Tibial artery (tissue), 4 donors: ENCODE data around the gene PRCP.

Source experiments
- DNase-seq, 2 donors: peaks; one replicate each; pipeline ENCODE4 v3.0.0-alpha.2; 2019
- H3K27ac ChIP-seq, 2 donors: fragments of 200-600 bp; sonication (generic) in 1 of 2; 1 replicate in 1 of 2; 2 replicates in 1 of 2; pipeline ENCODE4 v1.5.1; 2018 to 2019; ENCODE audit warnings: mild to moderate bottlenecking in 1 of 2
- H3K27me3 ChIP-seq, 2 donors: fragments of 200-600 bp; sonication (generic) in 1 of 2; one replicate each; pipeline versions ENCODE4 v1.5.1 to v1.6.0; 2016 to 2019
- H3K36me3 ChIP-seq, 3 donors: fragments of 200-600 bp; sonication (generic) in 2 of 3; one replicate each; pipeline ENCODE4 v1.5.1; 2016 to 2019; ENCODE audit warnings: mild to moderate bottlenecking in 2 of 3
- H3K4me1 ChIP-seq, 4 donors: fragments of 200-600 bp; sonication (generic) in 2 of 4; 1 replicate in 3 of 4; 2 replicates in 1 of 4; pipeline ENCODE4 v1.5.1; 2016 to 2019
- H3K4me3 ChIP-seq, 2 donors: fragments of 200-600 bp; sonication (generic) in 1 of 2; 1 replicate in 1 of 2; 2 replicates in 1 of 2; pipeline ENCODE4 v1.5.1; 2018 to 2019; ENCODE audit warnings: mild to moderate bottlenecking in 2 of 2
- H3K9me3 ChIP-seq, 3 donors: fragments of 200-600 bp; sonication (generic) in 1 of 3; one replicate each; pipeline ENCODE4 v1.5.1; 2016 to 2019
- intact Hi-C: fragments of 100-400 bp; cut with DNase I; formaldehyde crosslinking; loops from one replicate; pipeline ENCODE4 v1.15.0; 2023; ENCODE audit warnings: low total_unique reads
- TF ChIP-seq, protein P1 (sequence below), 2 experiments: fragments of 200-600 bp in 1 of 2; fragments of 450-650 bp in 1 of 2; IDR thresholded peaks; one replicate each; pipeline ENCODE4 v1.5.1; 2017 to 2019; ENCODE audit warnings: antibody characterized with exemption in 2 of 2, mild to moderate bottlenecking in 1 of 2, moderate library complexity in 1 of 2

PRCP gene

DNA sequence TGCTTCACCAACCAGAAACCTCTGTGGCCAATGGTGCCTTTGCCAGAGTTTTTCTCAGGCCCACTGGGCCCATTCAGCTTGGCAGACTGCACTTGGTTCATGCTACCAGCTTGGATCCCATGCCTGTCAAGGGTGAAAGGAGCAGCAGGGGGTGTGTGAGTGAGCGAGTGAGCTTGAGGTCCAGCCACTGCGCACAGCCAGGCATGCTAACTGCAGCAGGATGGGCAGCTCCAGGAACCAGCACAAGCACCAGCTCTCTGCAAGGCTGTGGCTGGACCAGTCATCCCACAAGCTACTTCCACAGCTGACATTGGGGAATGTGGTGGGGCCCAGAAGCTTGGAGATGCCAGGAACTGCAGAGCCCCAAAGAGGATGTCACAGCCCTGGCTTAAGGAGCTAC, 42.1 kb upstream of the PRCP start:
- no peak overlapping the region for H3K27ac ChIP-seq
- TF ChIP-seq, protein P1, sequence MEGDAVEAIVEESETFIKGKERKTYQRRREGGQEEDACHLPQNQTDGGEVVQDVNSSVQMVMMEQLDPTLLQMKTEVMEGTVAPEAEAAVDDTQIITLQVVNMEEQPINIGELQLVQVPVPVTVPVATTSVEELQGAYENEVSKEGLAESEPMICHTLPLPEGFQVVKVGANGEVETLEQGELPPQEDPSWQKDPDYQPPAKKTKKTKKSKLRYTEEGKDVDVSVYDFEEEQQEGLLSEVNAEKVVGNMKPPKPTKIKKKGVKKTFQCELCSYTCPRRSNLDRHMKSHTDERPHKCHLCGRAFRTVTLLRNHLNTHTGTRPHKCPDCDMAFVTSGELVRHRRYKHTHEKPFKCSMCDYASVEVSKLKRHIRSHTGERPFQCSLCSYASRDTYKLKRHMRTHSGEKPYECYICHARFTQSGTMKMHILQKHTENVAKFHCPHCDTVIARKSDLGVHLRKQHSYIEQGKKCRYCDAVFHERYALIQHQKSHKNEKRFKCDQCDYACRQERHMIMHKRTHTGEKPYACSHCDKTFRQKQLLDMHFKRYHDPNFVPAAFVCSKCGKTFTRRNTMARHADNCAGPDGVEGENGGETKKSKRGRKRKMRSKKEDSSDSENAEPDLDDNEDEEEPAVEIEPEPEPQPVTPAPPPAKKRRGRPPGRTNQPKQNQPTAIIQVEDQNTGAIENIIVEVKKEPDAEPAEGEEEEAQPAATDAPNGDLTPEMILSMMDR (IDR thresholded peaks at IDR 0.05) = no peak
- H3K9me3 ChIP-seq = no peaks in the 10 kb centered on the region
- no peak overlapping the region for H3K4me3 ChIP-seq
- no peaks in the 10 kb centered on the region for H3K36me3 ChIP-seq
- intact Hi-C loops = no loop called here
- DNase-seq = no peak
- no peaks in the 10 kb centered on the region for H3K4me1 ChIP-seq
- no peaks in the 10 kb centered on the region for H3K27me3 ChIP-seq

DNA sequence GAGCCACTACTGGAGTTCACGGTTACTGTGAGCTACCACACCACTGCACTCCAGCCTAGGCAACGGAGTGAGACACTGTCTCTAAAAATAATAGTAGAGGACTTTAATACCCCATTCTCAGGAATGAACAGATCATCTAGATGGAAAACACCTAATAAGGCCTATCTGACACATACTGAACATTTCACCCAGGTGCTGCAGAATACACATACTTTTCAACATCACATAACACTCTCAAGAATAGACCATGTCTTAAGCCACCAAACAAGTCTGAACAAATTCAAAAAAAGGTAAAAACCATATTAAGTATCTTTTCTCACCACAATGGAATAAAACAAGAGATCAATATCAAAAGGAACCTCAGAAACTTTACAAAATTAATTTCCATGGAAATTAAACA, 39.2 kb upstream of the PRCP start:
- intact Hi-C loops = no loop called here
- H3K4me3 ChIP-seq = no peak overlapping the region
- no peak for DNase-seq
- no peaks in the 10 kb centered on the region for H3K36me3 ChIP-seq
- TF ChIP-seq, protein P1 (IDR thresholded peaks at IDR 0.05) = no peak
- H3K27me3 ChIP-seq = no peaks in the 10 kb centered on the region
- H3K9me3 ChIP-seq = no peaks in the 10 kb centered on the region
- H3K4me1 ChIP-seq = no peaks in the 10 kb centered on the region
- H3K27ac ChIP-seq = no peak overlapping the region

DNA sequence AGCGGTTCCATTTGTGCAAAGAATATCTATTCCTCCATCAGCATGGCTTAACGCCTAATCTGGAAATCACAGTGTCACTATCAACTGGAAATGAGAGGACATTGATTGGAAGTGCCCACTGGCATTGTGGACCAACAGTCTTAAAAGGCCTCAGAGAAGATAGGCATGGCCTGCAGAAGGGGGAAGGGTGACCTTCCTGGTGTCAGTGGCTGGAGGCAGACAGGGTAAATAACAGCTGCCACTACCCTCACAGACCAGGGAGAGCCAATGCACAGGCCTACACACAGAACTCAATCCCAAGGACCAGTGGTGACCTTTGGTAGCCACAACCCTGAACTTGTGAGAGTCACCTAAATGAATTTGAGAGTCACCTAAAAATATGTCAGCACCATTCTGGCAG, 37.3 kb upstream of the PRCP start:
- DNase-seq = no peak
- Histone ChIP-seq H3K9me3 (no peaks in the 10 kb centered on the region), H3K27me3 (no peaks in the 10 kb centered on the region), H3K36me3 (no peaks in the 10 kb centered on the region), H3K27ac (no peak overlapping the region), H3K4me1 (no peaks in the 10 kb centered on the region), H3K4me3 (no peak overlapping the region)
- intact Hi-C loops = no loop called here
- TF ChIP-seq, protein P1 (IDR thresholded peaks at IDR 0.05) = no peak

DNA sequence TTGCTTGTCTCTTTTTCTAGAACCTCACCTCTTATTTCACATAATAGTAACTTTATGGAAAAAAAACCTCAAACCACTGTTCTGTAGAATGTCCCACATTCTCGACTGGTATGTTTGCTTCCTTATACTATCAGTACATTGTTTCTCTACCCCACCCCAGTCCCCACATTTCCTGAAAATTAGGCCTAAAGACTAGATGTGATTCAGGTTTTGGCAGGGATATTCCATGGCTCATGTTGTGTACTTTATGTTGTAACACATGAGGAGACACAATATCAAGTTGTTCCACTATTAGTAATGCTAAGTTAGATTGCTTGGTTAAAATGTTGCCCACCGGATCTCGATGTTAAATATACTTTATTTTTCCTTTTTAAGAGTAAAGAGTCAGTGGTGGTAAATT, 36.0 kb upstream of the PRCP start:
- no peaks in the 10 kb centered on the region for H3K27me3 ChIP-seq
- no peaks in the 10 kb centered on the region for H3K9me3 ChIP-seq
- H3K4me1 ChIP-seq = no peaks in the 10 kb centered on the region
- no peak overlapping the region for H3K27ac ChIP-seq
- intact Hi-C loops = no loop called here
- no peak for DNase-seq
- TF ChIP-seq, protein P1 (IDR thresholded peaks at IDR 0.05) = no peak
- H3K36me3 ChIP-seq = no peaks in the 10 kb centered on the region
- H3K4me3 ChIP-seq = no peak overlapping the region

DNA sequence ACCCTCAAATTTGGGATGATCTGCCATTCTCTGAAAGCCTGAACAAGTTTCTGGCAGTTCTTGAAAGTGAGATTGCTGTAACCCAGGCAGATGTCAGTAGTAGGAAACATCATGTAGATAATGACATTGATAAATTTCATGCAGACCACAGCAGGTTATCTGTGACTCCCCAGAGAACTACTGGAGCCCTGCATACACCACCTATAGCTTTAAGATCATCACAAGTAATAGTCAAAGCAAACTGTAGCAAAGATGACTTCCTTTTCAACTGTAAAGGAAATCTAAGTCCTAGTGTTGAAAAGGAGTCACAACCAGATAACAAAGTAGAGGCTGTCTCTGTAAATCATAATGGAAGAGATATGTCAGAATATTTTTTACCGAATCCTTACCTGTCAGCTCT, 32.3 kb upstream of the PRCP start:
- Histone ChIP-seq H3K36me3 (no peaks in the 10 kb centered on the region), H3K4me1 (no peaks in the 10 kb centered on the region), H3K9me3 (no peaks in the 10 kb centered on the region), H3K27ac (no peak overlapping the region), H3K27me3 (no peaks in the 10 kb centered on the region), H3K4me3 (no peak overlapping the region)
- DNase-seq = no peak
- TF ChIP-seq, protein P1 (IDR thresholded peaks at IDR 0.05) = no peak
- intact Hi-C loops = no loop called here

DNA sequence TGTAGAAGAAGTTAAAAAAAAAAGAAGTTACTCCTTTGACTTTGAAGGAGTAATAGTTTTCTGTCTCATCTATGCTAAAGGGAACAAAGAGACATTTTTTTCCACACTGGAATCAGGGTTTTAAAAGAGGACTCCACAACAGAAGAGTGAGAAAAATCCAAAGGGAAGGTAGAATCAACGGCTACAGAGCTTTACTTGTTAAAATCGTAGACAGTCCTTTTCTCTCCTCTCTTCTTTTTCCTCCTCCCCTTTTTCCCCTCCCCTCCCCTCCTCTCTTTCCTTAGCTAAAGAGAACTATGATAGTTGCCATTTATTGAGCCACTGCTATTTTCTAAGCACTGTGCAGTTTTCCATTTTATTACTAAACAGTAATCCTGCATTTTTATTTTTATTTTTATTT, 30.5 kb upstream of the PRCP start:
- intact Hi-C loops = no loop called here
- TF ChIP-seq, protein P1 (IDR thresholded peaks at IDR 0.05) = no peak
- no peaks in the 10 kb centered on the region for H3K27me3 ChIP-seq
- no peaks in the 10 kb centered on the region for H3K9me3 ChIP-seq
- H3K4me1 ChIP-seq = no peaks in the 10 kb centered on the region
- no peaks in the 10 kb centered on the region for H3K36me3 ChIP-seq
- no peak overlapping the region for H3K27ac ChIP-seq
- H3K4me3 ChIP-seq = no peak overlapping the region
- DNase-seq = no peak
